AG08396 (cell line): ENCODE data around the gene RPL37A.
A peak's percentile ranks its signal among the peaks of the same experiment; 100 is the strongest.

Experiments used
- DNase-seq: peaks from one replicate; pipeline ENCODE4 v3.0.0; 2012; ENCODE audit warnings: low spot score, mixed read lengths

The RPL37A gene

DNA sequence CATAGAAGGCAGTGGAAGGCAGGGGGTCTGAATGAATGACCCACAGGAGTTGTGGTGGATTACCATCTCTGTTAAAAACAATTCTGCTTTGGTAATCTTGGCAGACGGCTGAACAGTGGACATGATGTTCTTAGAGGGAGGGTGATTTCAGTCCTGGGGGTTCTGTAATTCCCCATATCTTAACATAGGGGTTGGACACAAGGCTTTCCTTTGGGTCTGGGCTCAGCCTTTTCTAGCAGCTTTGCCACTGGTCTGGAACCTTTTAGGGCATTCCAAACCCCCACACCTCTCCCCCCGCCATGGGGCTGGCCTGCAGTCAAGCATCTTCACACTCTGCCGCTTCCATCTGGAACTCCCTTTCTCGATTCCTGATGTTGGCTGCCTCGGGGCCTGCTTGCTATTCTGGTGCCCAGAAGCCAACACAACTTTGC, 50.3 kb downstream of the RPL37A start:
- DNase-seq: no peak

DNA sequence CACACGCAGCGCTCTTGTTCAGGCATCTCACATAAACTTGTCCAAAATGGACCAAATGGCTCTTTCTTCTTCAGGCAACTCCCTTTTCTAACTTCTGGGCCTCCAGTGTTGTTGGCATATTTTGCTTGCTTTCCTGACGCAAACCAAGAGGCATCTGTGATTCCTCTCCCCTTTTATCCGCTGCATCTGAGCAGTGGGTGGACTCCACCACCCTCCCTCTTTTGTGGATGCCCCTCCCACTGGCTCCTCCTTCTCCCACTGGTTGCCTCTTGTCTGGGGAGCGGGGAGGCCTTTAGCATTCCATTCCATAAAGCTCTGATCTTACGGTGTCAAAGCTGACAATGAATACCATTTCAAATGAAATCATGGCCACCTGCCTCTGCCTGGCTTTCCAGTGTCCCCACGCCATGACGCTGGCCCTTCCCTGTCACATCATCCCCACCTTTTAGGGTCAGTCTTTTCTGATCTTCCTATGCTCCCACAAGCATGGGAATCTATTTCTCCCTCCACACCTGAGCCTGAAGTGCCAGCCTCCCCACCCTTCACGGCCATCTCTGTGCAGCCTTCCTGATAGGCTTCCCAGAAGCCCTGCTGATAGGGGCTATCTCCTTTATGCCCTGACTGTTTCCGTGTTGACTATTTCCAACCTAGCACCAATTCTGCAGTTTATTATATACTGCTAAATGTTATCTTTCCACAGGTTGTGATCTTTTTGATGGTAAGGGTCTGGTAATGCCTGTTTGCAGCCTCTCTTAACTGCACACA, 51.5 kb downstream of the RPL37A start:
- no peak for DNase-seq

DNA sequence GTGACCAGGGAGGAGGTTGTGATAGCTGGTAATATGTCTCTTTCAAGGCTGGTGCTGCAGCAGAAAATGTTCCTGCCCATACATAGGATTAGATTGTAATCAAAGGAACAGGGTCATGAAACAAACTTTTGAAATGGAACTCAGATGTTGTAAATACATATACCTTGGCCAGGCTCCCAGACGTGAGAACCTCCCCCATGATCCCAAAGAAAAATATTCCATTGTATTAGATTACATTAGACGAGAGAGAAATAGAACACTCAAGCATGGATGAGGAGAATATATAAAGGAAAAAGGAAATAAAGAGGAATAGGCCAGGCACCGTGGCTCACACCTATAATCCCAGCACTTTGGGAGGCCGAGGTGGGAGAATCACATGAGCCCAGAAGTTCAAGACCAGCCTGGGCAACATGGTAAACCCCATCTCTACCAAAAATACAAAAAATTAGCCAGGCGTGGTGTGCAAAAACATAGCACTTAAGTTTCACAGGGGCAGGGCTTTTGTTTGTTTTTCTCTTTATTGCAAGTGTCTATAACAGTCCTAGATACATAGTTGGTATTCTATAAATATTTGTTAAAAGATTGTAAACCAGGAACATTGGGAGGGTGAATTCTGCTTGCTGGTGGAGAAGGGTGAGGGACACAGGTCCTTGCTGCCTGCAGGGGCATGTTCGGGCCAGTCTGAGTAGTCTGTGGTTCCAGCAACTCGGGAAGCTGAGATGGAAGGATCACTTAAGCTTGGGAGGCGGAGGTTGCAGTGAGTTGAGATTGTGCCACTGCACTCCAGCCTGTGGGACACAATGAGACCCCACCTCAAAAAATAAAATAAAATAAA, 52.8 kb downstream of the RPL37A start:
- DNase-seq: no peak

DNA sequence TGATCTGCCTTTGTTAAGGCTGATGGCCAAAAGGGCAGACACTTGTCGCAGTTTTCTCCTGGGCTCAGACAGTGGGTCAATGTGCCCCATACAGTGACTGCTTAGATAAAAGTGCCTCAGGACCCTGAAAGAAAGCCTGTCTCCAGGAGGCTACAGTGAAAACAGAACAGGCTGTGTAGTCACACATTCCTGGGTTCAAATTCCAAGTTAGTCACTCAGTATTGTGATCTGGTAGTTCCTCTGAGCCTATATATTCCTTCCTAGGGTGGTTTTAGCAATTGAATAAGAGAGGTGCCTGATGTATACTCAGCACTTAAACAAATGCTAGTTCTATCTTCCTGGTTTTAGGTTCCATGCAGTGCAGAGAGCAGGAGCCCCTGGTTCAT, 54.4 kb downstream of the RPL37A start:
- DNase-seq: peak; percentile 49
